Measurements from ENCODE around the gene SLC38A10.

SLC38A10 gene

GRCh38 chr17:81223762-81224130 is 71.4 kb downstream of the SLC38A10 start:
- no peak for TF ChIP-seq Cebpa-rat (IDR thresholded peaks at IDR 0.05)
- Histone ChIP-seq H3K9me3 (replicated peaks in 1 of 11) (peaks cover 0 to 9% (median 7%) of the 10 kb centered on the region in 11 experiments; a peak in 10 of 22 replicates), H4K20me1 (peaks cover 0 to 31% (median 12%) of the 10 kb centered on the region in 11 experiments; a peak in 14 of 22 replicates), H3K27me3 (no peaks in the 10 kb centered on the region), H3K36me3 (peaks cover 3 to 24% (median 18%) of the 10 kb centered on the region in 11 experiments; a peak in 20 of 22 replicates), H3K27ac (peak overlapping the region in 9 of 11 experiments; percentile 58 to 81 (median 74); a peak in 18 of 22 replicates), H3K9ac (peak overlapping the region; percentile 35 to 78 (median 74); a peak in 20 of 22 replicates), H3K4me1 (peaks cover 23 to 34% (median 26%) of the 10 kb centered on the region in 10 experiments), H3K4me2 (peak overlapping the region; percentile 76 to 93 (median 86)), H3K4me3 (peak overlapping the region in 9 of 10 experiments; percentile 42 to 88 (median 53); a peak in 18 of 20 replicates)

GRCh38 chr17:81222906-81223761 is 72.0 kb downstream of the SLC38A10 start, which contains the start of gene CEP131:
Gene CEP131, minus strand, starts transcription at chr17:81222965. Its CDS starts 2,909 bp downstream, at chr17:81220056.
- H3K4me1 ChIP-seq: peaks cover 23 to 28% (median 26%) of the 10 kb centered on the region in 10 experiments
- H3K9ac ChIP-seq: peak within 1 kb of the TSS; percentile 80 to 90 (median 83)
- H3K27ac ChIP-seq: peak within 1 kb of the TSS; percentile 24 to 81 (median 74); a peak in 21 of 22 replicates
- peak within 1 kb of the TSS; percentile 97 to 100 (median 99) for H3K4me2 ChIP-seq
- peak within 1 kb of the TSS; percentile 86 to 98 (median 92) for H3K4me3 ChIP-seq
- H4K20me1 ChIP-seq: peaks cover 0 to 32% (median 12%) of the 10 kb centered on the region in 11 experiments; a peak in 13 of 22 replicates
- no peak for TF ChIP-seq Cebpa-rat (IDR thresholded peaks at IDR 0.05)
- H3K36me3 ChIP-seq: peaks cover 0 to 27% (median 20%) of the 10 kb centered on the region in 11 experiments; a peak in 20 of 22 replicates
- H3K9me3 ChIP-seq (replicated peaks in 1 of 11): peaks cover 0 to 9% (median 7%) of the 10 kb centered on the region in 11 experiments; a peak in 10 of 22 replicates
- H3K27me3 ChIP-seq: no peaks in the 10 kb centered on the region

- H3K36me3 ChIP-seq: peaks cover 0 to 27% (median 23%) of the 10 kb centered on the region in 11 experiments; a peak in 20 of 22 replicates
- H3K27ac ChIP-seq: peak overlapping the region; percentile 24 to 74 (median 66); a peak in 21 of 22 replicates
- peak overlapping the region; percentile 86 to 98 (median 92) for H3K4me3 ChIP-seq
- no peaks in the 10 kb centered on the region for H3K27me3 ChIP-seq
- H3K4me2 ChIP-seq: peak overlapping the region; percentile 97 to 100 (median 99)
- peaks cover 0 to 32% (median 12%) of the 10 kb centered on the region in 11 experiments; a peak in 13 of 22 replicates for H4K20me1 ChIP-seq
- H3K9ac ChIP-seq: peak overlapping the region; percentile 80 to 90 (median 83)
- peaks cover 0 to 9% (median 7%) of the 10 kb centered on the region in 11 experiments; a peak in 10 of 22 replicates for H3K9me3 ChIP-seq (replicated peaks in 1 of 11)
- H3K4me1 ChIP-seq: peaks cover 22 to 27% (median 25%) of the 10 kb centered on the region in 10 experiments
- no peak for TF ChIP-seq Cebpa-rat (IDR thresholded peaks at IDR 0.05)
Observed at GRCh38 chr17:81222620-81222905, 72.5 kb downstream of the SLC38A10 start.

- Histone ChIP-seq H3K4me1 (peaks cover 19 to 27% (median 25%) of the 10 kb centered on the region in 10 experiments), H3K4me2 (peak overlapping the region; percentile 97 to 100 (median 99)), H3K9ac (peak overlapping the region; percentile 80 to 90 (median 83)), H4K20me1 (peaks cover 0 to 36% (median 12%) of the 10 kb centered on the region in 11 experiments; a peak in 13 of 22 replicates), H3K9me3 (replicated peaks in 1 of 11) (peaks cover 0 to 6% (median 4%) of the 10 kb centered on the region in 11 experiments; a peak in 10 of 22 replicates), H3K27ac (peak overlapping the region; percentile 24 to 74 (median 66); a peak in 20 of 22 replicates), H3K36me3 (peaks cover 0 to 32% (median 27%) of the 10 kb centered on the region in 11 experiments; a peak in 20 of 22 replicates), H3K27me3 (no peaks in the 10 kb centered on the region), H3K4me3 (peak overlapping the region; percentile 86 to 98 (median 92))
- no peak for TF ChIP-seq Cebpa-rat (IDR thresholded peaks at IDR 0.05)
Observed at GRCh38 chr17:81221842-81222619, 73.1 kb downstream of the SLC38A10 start.

GRCh38 chr17:81221371-81221841 is 73.7 kb downstream of the SLC38A10 start:
- peak overlapping the region in 8 of 10 experiments; percentile 86 to 98 (median 94); a peak in 16 of 20 replicates for H3K4me3 ChIP-seq
- peak overlapping the region; percentile 5 to 90 (median 83); a peak in 19 of 22 replicates for H3K9ac ChIP-seq
- H4K20me1 ChIP-seq: peaks cover 0 to 43% (median 12%) of the 10 kb centered on the region in 11 experiments; a peak in 13 of 22 replicates

DNA sequence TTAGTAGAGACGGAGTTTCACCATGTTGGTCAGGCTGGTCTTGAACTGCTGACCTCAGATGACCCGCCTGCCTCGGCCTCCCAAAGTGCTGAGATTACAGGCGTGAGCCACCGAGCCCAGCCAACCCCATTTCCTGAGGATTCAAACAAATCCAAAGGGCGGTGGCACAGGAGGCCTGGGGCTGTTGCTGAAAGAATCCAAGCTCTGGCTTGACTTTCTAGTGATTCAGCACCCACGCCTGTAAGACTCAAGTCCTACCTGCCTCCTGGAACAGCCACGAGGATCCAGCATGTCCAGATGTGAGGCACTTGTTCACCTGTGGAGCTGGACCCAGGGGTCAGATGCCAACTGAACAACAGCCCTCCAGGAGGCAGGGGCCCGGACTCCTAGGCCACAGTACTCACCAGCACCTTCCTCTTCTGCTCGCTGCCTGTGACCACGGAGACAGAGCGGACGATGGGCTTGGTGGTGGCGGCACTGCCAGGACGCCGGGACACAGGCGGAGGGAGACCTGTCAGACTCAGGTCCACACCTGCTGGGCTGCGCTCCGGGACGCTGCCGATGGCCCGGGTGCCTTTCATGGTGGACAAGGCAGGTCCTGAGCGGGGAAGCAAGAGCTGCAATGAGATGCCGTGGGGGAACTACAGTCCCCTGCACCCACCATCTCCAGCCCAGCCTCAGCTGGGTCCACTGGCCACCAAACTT is 75.5 kb downstream of the SLC38A10 start:
- H3K27me3 ChIP-seq: no peaks in the 10 kb centered on the region
- peaks cover 0 to 49% (median 12%) of the 10 kb centered on the region in 11 experiments; a peak in 13 of 22 replicates for H4K20me1 ChIP-seq
- peaks cover 0 to 50% (median 38%) of the 10 kb centered on the region in 11 experiments; a peak in 20 of 22 replicates for H3K36me3 ChIP-seq
- H3K4me3 ChIP-seq: no peak overlapping the region
- H3K9ac ChIP-seq: peak overlapping the region in 4 of 11 experiments; percentile 3 to 33 (median 21); a peak in 2 of 22 replicates
- H3K9me3 ChIP-seq (replicated peaks in 1 of 11): no peaks in the 10 kb centered on the region
- H3K4me1 ChIP-seq: peaks cover 19 to 27% (median 25%) of the 10 kb centered on the region in 10 experiments
- H3K4me2 ChIP-seq: no peak overlapping the region
- no peak overlapping the region for H3K27ac ChIP-seq
- TF ChIP-seq Cebpa-rat (IDR thresholded peaks at IDR 0.05): no peak

More at GRCh38 chr17:81221371-81221841, 73.7 kb downstream of the SLC38A10 start:
- H3K36me3 ChIP-seq: peaks cover 0 to 38% (median 34%) of the 10 kb centered on the region in 11 experiments; a peak in 20 of 22 replicates
- H3K4me2 ChIP-seq: peak overlapping the region; percentile 97 to 100 (median 99)
- no peaks in the 10 kb centered on the region for H3K9me3 ChIP-seq (replicated peaks in 1 of 11)
- peaks cover 19 to 27% (median 25%) of the 10 kb centered on the region in 10 experiments for H3K4me1 ChIP-seq
- no peaks in the 10 kb centered on the region for H3K27me3 ChIP-seq
- H3K27ac ChIP-seq: no peak overlapping the region
- no peak for TF ChIP-seq Cebpa-rat (IDR thresholded peaks at IDR 0.05)

GRCh38 chr17:81218991-81219390 is 76.1 kb downstream of the SLC38A10 start:
- no peaks in the 10 kb centered on the region for H3K9me3 ChIP-seq (replicated peaks in 1 of 11)
- peaks cover 0 to 50% (median 38%) of the 10 kb centered on the region in 11 experiments; a peak in 20 of 22 replicates for H3K36me3 ChIP-seq
- H3K27me3 ChIP-seq: no peaks in the 10 kb centered on the region
- no peak overlapping the region for H3K4me2 ChIP-seq
- peaks cover 19 to 25% (median 23%) of the 10 kb centered on the region in 10 experiments for H3K4me1 ChIP-seq
- no peak overlapping the region for H3K4me3 ChIP-seq
- H3K27ac ChIP-seq: no peak overlapping the region
- peaks cover 0 to 51% (median 12%) of the 10 kb centered on the region in 11 experiments; a peak in 13 of 22 replicates for H4K20me1 ChIP-seq
- peak overlapping the region in 4 of 11 experiments; percentile 6 to 29 (median 14); a peak in 4 of 22 replicates for H3K9ac ChIP-seq
- TF ChIP-seq Cebpa-rat (IDR thresholded peaks at IDR 0.05): no peak
